ENCODE measurements around the gene KLHL40.

The KLHL40 gene

GRCh38 chr3:42668793-42669217 is 16.5 kb upstream of the KLHL40 start:
- no peak for DNase-seq (ENCODE audit: low spot score in 2 of 2)
- Histone ChIP-seq H3K36me3 (replicated peaks) (no peaks in the 10 kb centered on the region), H3K4me1 (no peaks in the 10 kb centered on the region), H3K9me3 (no peaks in the 10 kb centered on the region), H3K4me3 (no peak overlapping the region), H3K27me3 (ENCODE audit: low read depth) (no peaks in the 10 kb centered on the region)
- in situ Hi-C loops (cut with MboI; ENCODE audit: low sequenced_read_pairs): no loop called here

GRCh38 chr3:42670051-42670576 is 15.2 kb upstream of the KLHL40 start:
- Histone ChIP-seq H3K36me3 (replicated peaks) (no peaks in the 10 kb centered on the region), H3K4me1 (no peaks in the 10 kb centered on the region), H3K27me3 (ENCODE audit: low read depth) (no peaks in the 10 kb centered on the region), H3K4me3 (no peak overlapping the region), H3K9me3 (no peaks in the 10 kb centered on the region)
- in situ Hi-C loops (cut with MboI; ENCODE audit: low sequenced_read_pairs): no loop called here
- no peak for DNase-seq (ENCODE audit: low spot score in 2 of 2)

- no peak for DNase-seq (ENCODE audit: low spot score in 2 of 2)
- in situ Hi-C loops (cut with MboI; ENCODE audit: low sequenced_read_pairs): no loop called here
- H3K4me1 ChIP-seq: no peaks in the 10 kb centered on the region
- H3K9me3 ChIP-seq: no peaks in the 10 kb centered on the region
- no peaks in the 10 kb centered on the region for H3K27me3 ChIP-seq (ENCODE audit: low read depth)
- no peak overlapping the region for H3K4me3 ChIP-seq
- H3K36me3 ChIP-seq (replicated peaks): no peaks in the 10 kb centered on the region
Observed at GRCh38 chr3:42670670-42671069, 14.7 kb upstream of the KLHL40 start.

- no peak for DNase-seq (ENCODE audit: low spot score in 2 of 2)
- Histone ChIP-seq H3K9me3 (no peaks in the 10 kb centered on the region), H3K4me3 (no peak overlapping the region), H3K27me3 (ENCODE audit: low read depth) (no peaks in the 10 kb centered on the region), H3K4me1 (no peaks in the 10 kb centered on the region), H3K36me3 (replicated peaks) (no peaks in the 10 kb centered on the region)
- in situ Hi-C loops (cut with MboI; ENCODE audit: low sequenced_read_pairs): no loop called here
Observed at GRCh38 chr3:42672515-42672914, 12.8 kb upstream of the KLHL40 start.

- in situ Hi-C loops (cut with MboI; ENCODE audit: low sequenced_read_pairs): no loop called here
Observed at GRCh38 chr3:42673082-42673481, 12.3 kb upstream of the KLHL40 start.

GRCh38 chr3:42674146-42674545 is 11.2 kb upstream of the KLHL40 start:
- Histone ChIP-seq H3K4me3 (no peak overlapping the region), H3K4me1 (no peaks in the 10 kb centered on the region), H3K36me3 (replicated peaks) (no peaks in the 10 kb centered on the region), H3K27me3 (ENCODE audit: low read depth) (no peaks in the 10 kb centered on the region), H3K9me3 (no peaks in the 10 kb centered on the region)
- in situ Hi-C loops (cut with MboI; ENCODE audit: low sequenced_read_pairs): no loop called here
- no peak for DNase-seq (ENCODE audit: low spot score in 2 of 2)

More at GRCh38 chr3:42673082-42673481, 12.3 kb upstream of the KLHL40 start:
- Histone ChIP-seq H3K4me3 (no peak overlapping the region), H3K27me3 (ENCODE audit: low read depth) (no peaks in the 10 kb centered on the region), H3K36me3 (replicated peaks) (no peaks in the 10 kb centered on the region), H3K9me3 (no peaks in the 10 kb centered on the region), H3K4me1 (no peaks in the 10 kb centered on the region)
- no peak for DNase-seq (ENCODE audit: low spot score in 2 of 2)

GRCh38 chr3:42675909-42676308 is 9.4 kb upstream of the KLHL40 start:
- H3K27me3 ChIP-seq (ENCODE audit: low read depth): no peaks in the 10 kb centered on the region
- no peak for DNase-seq (ENCODE audit: low spot score in 2 of 2)
- no peak overlapping the region for H3K4me3 ChIP-seq
- H3K36me3 ChIP-seq (replicated peaks): no peaks in the 10 kb centered on the region
- in situ Hi-C loops (cut with MboI; ENCODE audit: low sequenced_read_pairs): no loop called here
- H3K4me1 ChIP-seq: no peaks in the 10 kb centered on the region
- H3K9me3 ChIP-seq: no peaks in the 10 kb centered on the region

- no peaks in the 10 kb centered on the region for H3K4me1 ChIP-seq
- no peak overlapping the region for H3K4me3 ChIP-seq
- DNase-seq (ENCODE audit: low spot score in 2 of 2): no peak
- in situ Hi-C loops (cut with MboI; ENCODE audit: low sequenced_read_pairs): no loop called here
- H3K27me3 ChIP-seq (ENCODE audit: low read depth): no peaks in the 10 kb centered on the region
- no peaks in the 10 kb centered on the region for H3K9me3 ChIP-seq
- no peaks in the 10 kb centered on the region for H3K36me3 ChIP-seq (replicated peaks)
Observed at GRCh38 chr3:42678447-42678846, 6.9 kb upstream of the KLHL40 start.

- in situ Hi-C loops (cut with MboI; ENCODE audit: low sequenced_read_pairs): no loop called here
- no peak for DNase-seq (ENCODE audit: low spot score in 2 of 2)
- Histone ChIP-seq H3K4me3 (no peak overlapping the region), H3K4me1 (no peaks in the 10 kb centered on the region), H3K9me3 (no peaks in the 10 kb centered on the region), H3K36me3 (replicated peaks) (no peaks in the 10 kb centered on the region), H3K27me3 (ENCODE audit: low read depth) (no peaks in the 10 kb centered on the region)
Observed at GRCh38 chr3:42680271-42680670, 5.1 kb upstream of the KLHL40 start.

GRCh38 chr3:42680806-42681205 is 4.5 kb upstream of the KLHL40 start:
- Histone ChIP-seq H3K4me3 (no peak overlapping the region), H3K27me3 (ENCODE audit: low read depth) (no peaks in the 10 kb centered on the region), H3K9me3 (no peaks in the 10 kb centered on the region), H3K4me1 (no peaks in the 10 kb centered on the region), H3K36me3 (replicated peaks) (no peaks in the 10 kb centered on the region)
- DNase-seq (ENCODE audit: low spot score in 2 of 2): no peak
- in situ Hi-C loops (cut with MboI; ENCODE audit: low sequenced_read_pairs): no loop called here

GRCh38 chr3:42681361-42682038 is 3.8 kb upstream of the KLHL40 start:
- no peaks in the 10 kb centered on the region for H3K4me1 ChIP-seq
- H3K4me3 ChIP-seq: no peak overlapping the region
- no peak for DNase-seq (ENCODE audit: low spot score in 2 of 2)
- H3K36me3 ChIP-seq (replicated peaks): no peaks in the 10 kb centered on the region
- no peaks in the 10 kb centered on the region for H3K9me3 ChIP-seq
- in situ Hi-C loops (cut with MboI; ENCODE audit: low sequenced_read_pairs): no loop called here
- no peaks in the 10 kb centered on the region for H3K27me3 ChIP-seq (ENCODE audit: low read depth)

GRCh38 chr3:42682301-42683070 is 2.9 kb upstream of the KLHL40 start:
- no peak overlapping the region for H3K4me3 ChIP-seq
- H3K4me1 ChIP-seq: no peaks in the 10 kb centered on the region
- in situ Hi-C loops (cut with MboI; ENCODE audit: low sequenced_read_pairs): no loop called here
- no peaks in the 10 kb centered on the region for H3K36me3 ChIP-seq (replicated peaks)
- no peaks in the 10 kb centered on the region for H3K9me3 ChIP-seq
- no peak for DNase-seq (ENCODE audit: low spot score in 2 of 2)
- no peaks in the 10 kb centered on the region for H3K27me3 ChIP-seq (ENCODE audit: low read depth)

GRCh38 chr3:42683875-42684598 is 1.3 kb upstream of the KLHL40 start:
- Histone ChIP-seq H3K4me1 (no peaks in the 10 kb centered on the region), H3K27me3 (ENCODE audit: low read depth) (no peaks in the 10 kb centered on the region), H3K4me3 (no peak overlapping the region), H3K36me3 (replicated peaks) (no peaks in the 10 kb centered on the region), H3K9me3 (no peaks in the 10 kb centered on the region)
- in situ Hi-C loops (cut with MboI; ENCODE audit: low sequenced_read_pairs): no loop called here
- peak; percentile 13 to 69 for DNase-seq (ENCODE audit: low spot score in 2 of 2)
